ENCODE data around the gene CTNNB1. TPM values are rescaled to one million over a fixed set of nuclear protein-coding genes. Genes with fewer than 3 reads are reported as not detected.

The CTNNB1 gene
- total and polyA plus RNA-seq, 2 of the 8 experiments (the other 6 are each of a cell fraction or from before 2014, with no cell fraction given): 356 to 579 TPM

GRCh38 chr3:41288785-41289184 lies 89.5 kb downstream of the CTNNB1 start:
- no peak overlapping the region for H3K4me3 ChIP-seq (ENCODE audit: extremely low read depth in 1 of 4, insufficient read depth in 2 of 4, low read depth in 3 of 4, low read length in 4 of 4)
- H3K56ac ChIP-seq (replicated peaks; ENCODE audit: insufficient read length, low read depth, low read length): no peak overlapping the region
- WGBS, 2 experiments (ENCODE audit: extremely low coverage in 1 of 2, insufficient coverage in 1 of 2, insufficient read length in 1 of 2, insufficient replicate concordance in 2 of 2, low coverage in 1 of 2, low lambda C conversion rate in 2 of 2, missing lambda C conversion rate in 1 of 2): 82% methylated on average over 8 of the region's 8 CpGs; no CpG with 5 or more reads in 1 of the 2 experiments
- no peak overlapping the region for H2BK120ac ChIP-seq (replicated peaks; ENCODE audit: low read depth, low read length)
- H4K20me1 ChIP-seq (replicated peaks in 1 of 2; ENCODE audit: control insufficient read depth in 1 of 2, insufficient read depth in 2 of 2, low read length in 2 of 2): no peaks in the 10 kb centered on the region
- H3K14ac ChIP-seq (ENCODE audit: insufficient read length): no peak overlapping the region
- no peaks in the 10 kb centered on the region for H3K9me3 ChIP-seq (ENCODE audit: insufficient read depth in 2 of 2, low read depth in 1 of 2, low read length in 1 of 2)
- DNase-seq (ENCODE audit: low read depth in 1 of 2, low spot score in 2 of 2) (no peak), FAIRE-seq (no peak)
- no peak overlapping the region for H4K8ac ChIP-seq (ENCODE audit: extremely low read depth, insufficient read depth, low read length)
- no peak overlapping the region for H3K23ac ChIP-seq (ENCODE audit: insufficient read length)
- H2BK15ac ChIP-seq (ENCODE audit: low read length): no peak overlapping the region
- no peak overlapping the region for H4K91ac ChIP-seq (replicated peaks; ENCODE audit: insufficient read length, low read length)
- CTCF ChIA-PET (ENCODE audit: partially characterized antibody): interaction anchor here (0.7 to 1.7 kb wide), 9 partner anchors 10 to 706 kb away, joined by 3 to 6 read pairs (median 4); no protein-coding TSS in a partner anchor
- no peak overlapping the region for H3K4me2 ChIP-seq (ENCODE audit: insufficient read depth in 1 of 2, low read depth in 2 of 2, low read length in 2 of 2)
- no peak overlapping the region for H3K27ac ChIP-seq (ENCODE audit: low read depth, low read length)
- no peak overlapping the region for H2BK20ac ChIP-seq (ENCODE audit: low read length)
- H2BK5ac ChIP-seq (ENCODE audit: low read depth, low read length): no peak overlapping the region
- H3K4me1 ChIP-seq (replicated peaks in 1 of 4; ENCODE audit: control insufficient read depth in 3 of 4, insufficient read depth in 4 of 4, low read length in 3 of 4): peaks cover 0 to 6% (median 0%) of the 10 kb centered on the region in 4 experiments; a peak in 1 of 7 replicates
- H3K4ac ChIP-seq (replicated peaks; ENCODE audit: insufficient read length, low read depth, low read length): no peak overlapping the region
- no peaks in the 10 kb centered on the region for H3K79me2 ChIP-seq (ENCODE audit: control insufficient read depth in 1 of 2, insufficient read depth in 2 of 2, low read length in 2 of 2)
- no peaks in the 10 kb centered on the region for H3K36me3 ChIP-seq (ENCODE audit: control insufficient read depth in 2 of 4, insufficient read depth in 4 of 4, low read length in 3 of 4)
- no peaks in the 10 kb centered on the region for H3K79me1 ChIP-seq (ENCODE audit: low read depth, low read length)
- no peaks in the 10 kb centered on the region; the same call in 1 of the 2 replicates for H3K23me2 ChIP-seq (ENCODE audit: low read depth, low read length)
- H4K5ac ChIP-seq (ENCODE audit: insufficient read length, low read depth, low read length): no peak overlapping the region
- no peak overlapping the region for H2AFZ ChIP-seq (ENCODE audit: low read length)
- H2BK12ac ChIP-seq (ENCODE audit: low read depth, low read length): no peak overlapping the region
- no peak overlapping the region for H2AK5ac ChIP-seq (ENCODE audit: low read depth, low read length)
- no peak overlapping the region for H3K9ac ChIP-seq (replicated peaks in 1 of 4; ENCODE audit: extremely low read depth in 1 of 4, low read depth in 3 of 4, low read length in 3 of 4)
- POLR2A ChIA-PET (ENCODE audit: partially characterized antibody): no interaction called here
- no peak overlapping the region for H3K18ac ChIP-seq (ENCODE audit: extremely low read depth, low read length)
- no peaks in the 10 kb centered on the region for H3K27me3 ChIP-seq (replicated peaks in 1 of 4; ENCODE audit: control insufficient read depth in 3 of 4, extremely low read depth in 1 of 4, insufficient read depth in 3 of 4, low read length in 3 of 4)
- TF ChIP-seq RXRA (IDR thresholded peaks at IDR 0.05; ENCODE audit: insufficient read depth, low read depth, low read length) (no peak), GABPA (IDR thresholded peaks at IDR 0.05; ENCODE audit: borderline replicate concordance, insufficient read depth, low read length) (no peak), GTF2F1 (IDR thresholded peaks at IDR 0.05; ENCODE audit: borderline replicate concordance, low read depth, low read length) (no peak), ATF3 (IDR thresholded peaks at IDR 0.05; ENCODE audit: insufficient read depth, low read depth, low read length) (no peak), TAF7 (optimal IDR thresholded peaks at IDR 0.05; ENCODE audit: borderline replicate concordance, low read depth, low read length) (no peak), E2F6 (IDR thresholded peaks at IDR 0.05) (no peak), RAD21 (IDR thresholded peaks at IDR 0.05 in 1 of 2, conservative IDR thresholded peaks at IDR 0.05 in 1 of 2; ENCODE audit: low read depth in 2 of 2, low read length in 2 of 2) (peak; percentile 30 to 54), SP1 (IDR thresholded peaks at IDR 0.05; ENCODE audit: low read depth, low read length) (no peak), CEBPB (IDR thresholded peaks at IDR 0.05; ENCODE audit: low read depth, low read length) (no peak), CTBP2 (IDR thresholded peaks at IDR 0.05; ENCODE audit: borderline replicate concordance, insufficient read depth, insufficient read length, low read length) (no peak), ASH2L (IDR thresholded peaks at IDR 0.05; ENCODE audit: low read length) (no peak)

Measured in H1 (cell line).